HL-60 (cell line): ENCODE measurements around the gene PLP1.

Source experiments
- DNase-seq, 2 experiments: peaks; one replicate each; pipeline ENCODE4 v3.0.0-alpha.2; 2010 to 2020; ENCODE audit warnings: low read depth in 1 of 2, low spot score in 1 of 2
- H3K27ac ChIP-seq: fragments of 250-450 bp; sonication (Bioruptor Pico); replicated peaks from 2 replicates; pipeline ENCODE4 v1.5.1; 2020; ENCODE audit warnings: mild to moderate bottlenecking, moderate library complexity
- H3K27me3 ChIP-seq: fragments of 250-450 bp; sonication (Bioruptor Pico); 2 replicates; pipeline ENCODE4 v1.5.1; 2021; ENCODE audit warnings: mild to moderate bottlenecking, moderate library complexity; ENCODE audit not compliant: insufficient read depth, poor library complexity, severe bottlenecking
- H3K4me3 ChIP-seq: replicated peaks from 2 replicates; pipeline ENCODE4 v1.5.1; 2011; ENCODE audit warnings: mild to moderate bottlenecking, control low read depth, low read length; ENCODE audit not compliant: insufficient read depth
- GABPA ChIP-seq: IDR thresholded peaks from 2 replicates; pipeline ENCODE4 v1.6.1; 2012; ENCODE audit warnings: low read depth
- POLR2AphosphoS5 ChIP-seq: IDR thresholded peaks from 2 replicates; pipeline ENCODE4 v1.6.1; 2012; ENCODE audit warnings: low read depth
- SPI1 ChIP-seq: IDR thresholded peaks from 2 replicates; pipeline ENCODE4 v1.6.1; 2012; ENCODE audit warnings: low read depth, mild to moderate bottlenecking, borderline replicate concordance
- TF ChIP-seq, protein P1 (sequence below): IDR thresholded peaks from one replicate; pipeline ENCODE4 v1.5.1; 2011; ENCODE audit warnings: low read length, control low read depth, inconsistent platforms; ENCODE audit not compliant: insufficient read depth
- TF ChIP-seq, protein P2 (sequence below): IDR thresholded peaks from 2 replicates; pipeline ENCODE4 v1.6.1; 2012; ENCODE audit warnings: low read depth; ENCODE audit not compliant: insufficient replicate concordance

The PLP1 gene

DNA sequence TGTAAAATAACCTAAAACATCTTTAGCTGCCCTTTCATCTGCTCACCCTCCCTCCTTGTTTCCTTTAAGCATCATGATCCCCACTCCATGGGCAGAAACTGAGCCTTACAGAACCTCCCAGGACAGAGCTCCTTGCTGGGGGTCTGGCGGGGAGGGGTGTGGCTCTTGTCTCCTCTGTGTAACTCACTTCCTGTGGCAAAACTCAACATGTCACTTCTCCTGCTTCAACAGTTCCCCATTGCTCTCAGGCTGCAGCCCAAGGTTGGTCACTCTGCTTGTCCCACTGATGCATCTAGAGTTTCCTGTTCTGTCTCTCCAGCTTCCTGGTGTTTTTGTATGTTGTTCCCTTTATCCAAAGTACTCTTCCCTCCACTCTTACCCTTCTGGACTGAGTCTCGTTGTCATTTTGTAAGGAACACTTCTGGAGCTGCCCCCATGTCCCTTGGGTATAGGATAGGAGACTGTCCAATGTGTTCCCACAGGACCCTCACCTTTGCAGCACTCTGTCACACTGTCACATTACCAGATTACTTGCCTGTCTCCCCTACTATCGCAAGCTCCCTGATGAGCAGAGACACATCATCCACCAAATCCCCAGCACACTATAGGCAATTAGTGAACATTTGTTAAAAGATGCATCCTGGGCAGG lies 46.4 kb upstream of the PLP1 start:
- Histone ChIP-seq H3K27ac (no peak overlapping the region), H3K27me3 (peaks cover 2% of the 10 kb centered on the region), H3K4me3 (no peak overlapping the region)
- TF ChIP-seq SPI1 (no peak), POLR2AphosphoS5 (no peak), GABPA (no peak)
- TF ChIP-seq, protein P1, sequence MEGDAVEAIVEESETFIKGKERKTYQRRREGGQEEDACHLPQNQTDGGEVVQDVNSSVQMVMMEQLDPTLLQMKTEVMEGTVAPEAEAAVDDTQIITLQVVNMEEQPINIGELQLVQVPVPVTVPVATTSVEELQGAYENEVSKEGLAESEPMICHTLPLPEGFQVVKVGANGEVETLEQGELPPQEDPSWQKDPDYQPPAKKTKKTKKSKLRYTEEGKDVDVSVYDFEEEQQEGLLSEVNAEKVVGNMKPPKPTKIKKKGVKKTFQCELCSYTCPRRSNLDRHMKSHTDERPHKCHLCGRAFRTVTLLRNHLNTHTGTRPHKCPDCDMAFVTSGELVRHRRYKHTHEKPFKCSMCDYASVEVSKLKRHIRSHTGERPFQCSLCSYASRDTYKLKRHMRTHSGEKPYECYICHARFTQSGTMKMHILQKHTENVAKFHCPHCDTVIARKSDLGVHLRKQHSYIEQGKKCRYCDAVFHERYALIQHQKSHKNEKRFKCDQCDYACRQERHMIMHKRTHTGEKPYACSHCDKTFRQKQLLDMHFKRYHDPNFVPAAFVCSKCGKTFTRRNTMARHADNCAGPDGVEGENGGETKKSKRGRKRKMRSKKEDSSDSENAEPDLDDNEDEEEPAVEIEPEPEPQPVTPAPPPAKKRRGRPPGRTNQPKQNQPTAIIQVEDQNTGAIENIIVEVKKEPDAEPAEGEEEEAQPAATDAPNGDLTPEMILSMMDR = no peak
- TF ChIP-seq, protein P2, sequence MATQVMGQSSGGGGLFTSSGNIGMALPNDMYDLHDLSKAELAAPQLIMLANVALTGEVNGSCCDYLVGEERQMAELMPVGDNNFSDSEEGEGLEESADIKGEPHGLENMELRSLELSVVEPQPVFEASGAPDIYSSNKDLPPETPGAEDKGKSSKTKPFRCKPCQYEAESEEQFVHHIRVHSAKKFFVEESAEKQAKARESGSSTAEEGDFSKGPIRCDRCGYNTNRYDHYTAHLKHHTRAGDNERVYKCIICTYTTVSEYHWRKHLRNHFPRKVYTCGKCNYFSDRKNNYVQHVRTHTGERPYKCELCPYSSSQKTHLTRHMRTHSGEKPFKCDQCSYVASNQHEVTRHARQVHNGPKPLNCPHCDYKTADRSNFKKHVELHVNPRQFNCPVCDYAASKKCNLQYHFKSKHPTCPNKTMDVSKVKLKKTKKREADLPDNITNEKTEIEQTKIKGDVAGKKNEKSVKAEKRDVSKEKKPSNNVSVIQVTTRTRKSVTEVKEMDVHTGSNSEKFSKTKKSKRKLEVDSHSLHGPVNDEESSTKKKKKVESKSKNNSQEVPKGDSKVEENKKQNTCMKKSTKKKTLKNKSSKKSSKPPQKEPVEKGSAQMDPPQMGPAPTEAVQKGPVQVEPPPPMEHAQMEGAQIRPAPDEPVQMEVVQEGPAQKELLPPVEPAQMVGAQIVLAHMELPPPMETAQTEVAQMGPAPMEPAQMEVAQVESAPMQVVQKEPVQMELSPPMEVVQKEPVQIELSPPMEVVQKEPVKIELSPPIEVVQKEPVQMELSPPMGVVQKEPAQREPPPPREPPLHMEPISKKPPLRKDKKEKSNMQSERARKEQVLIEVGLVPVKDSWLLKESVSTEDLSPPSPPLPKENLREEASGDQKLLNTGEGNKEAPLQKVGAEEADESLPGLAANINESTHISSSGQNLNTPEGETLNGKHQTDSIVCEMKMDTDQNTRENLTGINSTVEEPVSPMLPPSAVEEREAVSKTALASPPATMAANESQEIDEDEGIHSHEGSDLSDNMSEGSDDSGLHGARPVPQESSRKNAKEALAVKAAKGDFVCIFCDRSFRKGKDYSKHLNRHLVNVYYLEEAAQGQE = no peak
- no peak for DNase-seq

DNA sequence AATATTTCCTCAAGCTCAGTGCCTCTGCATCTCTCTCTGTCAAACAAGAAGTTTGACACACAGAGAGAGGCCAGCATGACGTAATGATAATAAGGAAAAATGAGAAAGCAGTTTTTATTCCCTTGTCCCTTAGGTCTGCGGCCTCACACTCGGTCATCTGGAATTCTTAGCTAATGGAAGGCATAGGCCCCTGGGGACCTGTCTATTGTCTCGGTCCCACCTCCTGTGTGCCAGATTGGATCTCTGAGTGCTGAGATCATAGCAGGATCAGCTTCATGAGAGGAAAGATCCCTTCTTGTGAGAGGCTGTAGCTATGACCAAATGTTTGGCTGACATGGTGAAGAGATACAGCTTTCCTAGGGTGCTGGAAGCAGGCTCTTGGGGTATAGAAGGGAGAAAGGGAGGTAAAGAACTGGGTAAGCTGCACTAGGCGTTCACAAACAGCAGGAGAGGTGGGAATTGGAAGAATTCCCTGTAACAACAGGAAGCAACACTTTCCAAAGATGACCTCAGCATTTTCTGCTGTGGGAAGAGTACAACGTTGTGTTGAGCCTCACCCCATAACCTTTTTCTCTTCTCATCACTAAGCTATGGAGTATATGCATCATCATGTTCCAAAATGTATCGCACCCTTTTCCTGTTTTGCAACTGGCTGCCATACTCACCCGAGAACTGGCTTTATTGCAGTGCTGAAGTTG lies 45.7 kb upstream of the PLP1 start:
- TF ChIP-seq, protein P1 = no peak
- TF ChIP-seq, protein P2 = no peak
- no peak for TF ChIP-seq GABPA
- no peak for TF ChIP-seq POLR2AphosphoS5
- TF ChIP-seq SPI1 = no peak
- no peak for DNase-seq
- H3K27ac ChIP-seq = no peak overlapping the region

DNA sequence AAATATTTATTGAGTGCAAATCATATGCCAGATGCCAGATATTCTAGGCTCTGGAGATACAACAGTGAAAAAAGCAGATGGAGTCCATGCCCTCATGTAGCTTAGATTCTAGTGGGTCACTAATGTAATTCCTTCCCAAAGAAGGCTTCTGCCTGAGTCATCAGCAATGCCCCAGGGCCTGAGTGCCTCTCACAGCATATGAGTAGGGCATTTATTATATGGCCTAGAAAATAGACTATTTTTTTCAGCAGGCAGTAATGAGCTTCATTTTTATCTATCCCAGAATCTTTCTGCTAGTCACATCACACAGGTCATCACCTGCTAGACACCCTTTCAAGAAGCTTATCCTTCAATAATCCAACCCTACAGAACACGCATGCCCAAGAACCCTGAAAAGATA lies 43.6 kb upstream of the PLP1 start:
- H3K27me3 ChIP-seq = peaks cover 2% of the 10 kb centered on the region
- TF ChIP-seq, protein P1 = no peak
- TF ChIP-seq POLR2AphosphoS5 = no peak
- no peak for TF ChIP-seq SPI1
- TF ChIP-seq, protein P2 = no peak
- no peak for TF ChIP-seq GABPA
- no peak overlapping the region for H3K4me3 ChIP-seq
- H3K27ac ChIP-seq = no peak overlapping the region
- DNase-seq = no peak

More for the DNA sequence above, 45.7 kb upstream of the PLP1 start:
- H3K4me3 ChIP-seq = no peak overlapping the region
- H3K27me3 ChIP-seq = peaks cover 2% of the 10 kb centered on the region
